HG03108 (cell line): ENCODE data around the gene C2CD5.
"Not testable (repeated sequence)": the region's sequence is repeated elsewhere in the genome, so short reads cannot be mapped to it uniquely, and the experiment has no call there.

Experiments
- ATAC-seq: cut with Tn5 transposase; IDR thresholded peaks from one replicate; pipeline ENCODE4 v1.9.1; 2021; ENCODE audit warnings: moderate library complexity; ENCODE audit not compliant: unreplicated experiment

The C2CD5 gene

GRCh38 chr12:22536971-22537544 is 7.3 kb downstream of the C2CD5 start:
- no peak for ATAC-seq

GRCh38 chr12:22536346-22536945 is 7.9 kb downstream of the C2CD5 start:
- ATAC-seq, result no peak

GRCh38 chr12:22535478-22535877 is 8.9 kb downstream of the C2CD5 start:
- no peak for ATAC-seq

- ATAC-seq, result no peak
Measured at GRCh38 chr12:22535038-22535437, 9.3 kb downstream of the C2CD5 start.

- ATAC-seq, result no peak
Measured at GRCh38 chr12:22533155-22533554, 11.2 kb downstream of the C2CD5 start.

- no peak for ATAC-seq
Measured at GRCh38 chr12:22532317-22532716, 12.0 kb downstream of the C2CD5 start.

GRCh38 chr12:22531205-22531604 is 13.1 kb downstream of the C2CD5 start:
- no peak for ATAC-seq

- ATAC-seq, result peak; percentile 68
Measured at GRCh38 chr12:22529281-22530060, 14.9 kb downstream of the C2CD5 start.

GRCh38 chr12:22527999-22528398 is 16.3 kb downstream of the C2CD5 start:
- no peak for ATAC-seq

- no peak for ATAC-seq
Measured at GRCh38 chr12:22526836-22527235, 17.5 kb downstream of the C2CD5 start.

GRCh38 chr12:22525426-22525825 is 18.9 kb downstream of the C2CD5 start:
- ATAC-seq, result no peak

- no peak for ATAC-seq
Measured at GRCh38 chr12:22518998-22519397, 25.3 kb downstream of the C2CD5 start.

- no peak for ATAC-seq
Measured at GRCh38 chr12:22518060-22518719, 26.2 kb downstream of the C2CD5 start.

- ATAC-seq, result no peak
Measured at GRCh38 chr12:22514875-22515274, 29.5 kb downstream of the C2CD5 start.

GRCh38 chr12:22505826-22506225 is 38.5 kb downstream of the C2CD5 start:
- ATAC-seq, result no peak

GRCh38 chr12:22500100-22500499 is 44.2 kb downstream of the C2CD5 start:
- ATAC-seq, result no peak

- no peak for ATAC-seq
Measured at GRCh38 chr12:22499445-22499844, 44.9 kb downstream of the C2CD5 start.

GRCh38 chr12:22494319-22494718 is 50.0 kb downstream of the C2CD5 start:
- no peak for ATAC-seq

GRCh38 chr12:22491034-22491433 is 53.3 kb downstream of the C2CD5 start:
- ATAC-seq, result peak; percentile 43

GRCh38 chr12:22488478-22488877 is 55.9 kb downstream of the C2CD5 start:
- ATAC-seq, result no peak

- not testable (repeated sequence) for ATAC-seq
Measured at GRCh38 chr12:22487683-22488082, 56.7 kb downstream of the C2CD5 start.
